Stomach (tissue), 4 donors: Measurements from ENCODE around the gene CCDC183.

ENCODE experiments used
- EP300 ChIP-seq: sonication (generic); formaldehyde crosslinking; IDR thresholded peaks from one replicate; pipeline ENCODE4 v1.6.1; 2017; ENCODE audit warnings: antibody characterized with exemption
- POLR2A ChIP-seq, 4 donors: fragments of 450-650 bp; IDR thresholded peaks; one replicate each; pipeline ENCODE4 v1.6.1; 2016; ENCODE audit warnings: antibody characterized with exemption in 4 of 4, control low read depth in 2 of 4, mild to moderate bottlenecking in 1 of 4, moderate library complexity in 1 of 4
- POLR2AphosphoS5 ChIP-seq, 3 donors: sonication (generic); formaldehyde crosslinking; IDR thresholded peaks; one replicate each; pipeline ENCODE4 v1.6.1; 2016; ENCODE audit warnings: antibody characterized with exemption in 3 of 3
- TF ChIP-seq, protein P1 (sequence below), 7 experiments: fragments of 450-650 bp in 4 of 7; fragments of 200-600 bp in 3 of 7; sonication (generic) in 3 of 7; IDR thresholded peaks; one replicate each; pipeline ENCODE4 v1.5.1; 2016 to 2019; ENCODE audit warnings: antibody characterized with exemption in 7 of 7, control low read depth in 2 of 7, mild to moderate bottlenecking in 1 of 7

DNA sequence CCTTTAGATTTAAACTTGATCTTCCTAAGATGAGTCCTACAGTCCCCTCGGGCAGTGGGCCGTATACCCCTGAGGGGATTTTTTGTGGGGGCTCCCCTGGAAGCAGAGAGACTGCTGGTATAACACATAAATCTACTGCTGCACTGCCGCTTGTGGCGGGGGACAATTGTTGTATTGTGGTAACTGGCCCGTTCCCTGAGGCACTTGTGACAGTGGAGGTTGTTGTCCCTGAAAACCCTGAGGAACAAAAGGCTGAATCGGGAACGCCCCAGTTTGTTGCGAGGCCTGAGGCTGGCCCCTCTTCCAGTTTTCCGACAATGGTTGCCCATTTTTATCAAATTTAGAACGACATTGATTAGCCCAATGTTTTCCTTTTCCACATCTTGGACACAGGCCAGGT, 9.7 kb upstream of the CCDC183 start:
- TF ChIP-seq POLR2A (IDR thresholded peaks at IDR 0.05) (no peak), POLR2AphosphoS5 (IDR thresholded peaks at IDR 0.05) (no peak), EP300 (no peak)
- TF ChIP-seq, protein P1, sequence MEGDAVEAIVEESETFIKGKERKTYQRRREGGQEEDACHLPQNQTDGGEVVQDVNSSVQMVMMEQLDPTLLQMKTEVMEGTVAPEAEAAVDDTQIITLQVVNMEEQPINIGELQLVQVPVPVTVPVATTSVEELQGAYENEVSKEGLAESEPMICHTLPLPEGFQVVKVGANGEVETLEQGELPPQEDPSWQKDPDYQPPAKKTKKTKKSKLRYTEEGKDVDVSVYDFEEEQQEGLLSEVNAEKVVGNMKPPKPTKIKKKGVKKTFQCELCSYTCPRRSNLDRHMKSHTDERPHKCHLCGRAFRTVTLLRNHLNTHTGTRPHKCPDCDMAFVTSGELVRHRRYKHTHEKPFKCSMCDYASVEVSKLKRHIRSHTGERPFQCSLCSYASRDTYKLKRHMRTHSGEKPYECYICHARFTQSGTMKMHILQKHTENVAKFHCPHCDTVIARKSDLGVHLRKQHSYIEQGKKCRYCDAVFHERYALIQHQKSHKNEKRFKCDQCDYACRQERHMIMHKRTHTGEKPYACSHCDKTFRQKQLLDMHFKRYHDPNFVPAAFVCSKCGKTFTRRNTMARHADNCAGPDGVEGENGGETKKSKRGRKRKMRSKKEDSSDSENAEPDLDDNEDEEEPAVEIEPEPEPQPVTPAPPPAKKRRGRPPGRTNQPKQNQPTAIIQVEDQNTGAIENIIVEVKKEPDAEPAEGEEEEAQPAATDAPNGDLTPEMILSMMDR (IDR thresholded peaks at IDR 0.05) = no peak
